SK-N-SH (cell line): ENCODE data around the gene CMBL. TPM values are rescaled to one million over a fixed set of nuclear protein-coding genes. Genes with fewer than 3 reads are reported as not detected.
"Not testable (repeated sequence)": the region's sequence is repeated elsewhere in the genome, so short reads cannot be mapped to it uniquely, and the experiment has no call there.

Source experiments
- CTCF ChIA-PET: fragments of 300-600, 350-600 bp; formaldehyde crosslinking; extraction: SDS; loops from one replicate; lab custom pipeline; 2021; lab: Yijun Ruan, JAX
- POLR2A ChIA-PET: fragments of 350-600 bp; sonication (Branson Sonifier 250); formaldehyde crosslinking; extraction: SDS; loops from one replicate; lab custom pipeline; 2020; ENCODE audit warnings: antibody characterized with exemption, inconsistent platforms; lab: Yijun Ruan, JAX
- DNase-seq: peaks from one replicate; pipeline ENCODE4 v3.0.0; 2012
- H2AFZ ChIP-seq: fragments of 200-600 bp; sonication (generic); 2 replicates; pipeline ENCODE4 v1.8.1; 2016; ENCODE audit warnings: antibody characterized with exemption, mild to moderate bottlenecking, low read depth
- H3F3A ChIP-seq: fragments of 200-600 bp; sonication (generic); replicated peaks from 2 replicates; pipeline ENCODE3; 2016; ENCODE audit warnings: antibody characterized with exemption, mild to moderate bottlenecking; ENCODE audit not compliant: insufficient read depth
- H3K27ac ChIP-seq, 2 experiments: fragments of 200-500 bp in 1 of 2; fragments of 200-600 bp in 1 of 2; sonication (Bioruptor generic) in 1 of 2; sonication (generic), shearing (Covaris generic) in 1 of 2; 2 replicates each; pipeline versions ENCODE4 v1.5.1 to v1.6.1; 2014 to 2016; ENCODE audit warnings: low read depth in 2 of 2, inconsistent platforms in 1 of 2, low read length in 1 of 2, mild to moderate bottlenecking in 1 of 2, mixed read lengths in 1 of 2
- H3K27me3 ChIP-seq: fragments of 200-600 bp; sonication (generic), shearing (Covaris generic); 2 replicates; pipeline ENCODE4 v1.6.1; 2016; ENCODE audit warnings: mixed run types; ENCODE audit not compliant: insufficient read depth
- H3K36me3 ChIP-seq, 2 experiments: fragments of 200-500 bp in 1 of 2; fragments of 200-600 bp in 1 of 2; sonication (Bioruptor generic) in 1 of 2; sonication (generic) in 1 of 2; replicated peaks in 1 of 2; 2 replicates each; pipeline versions ENCODE3 to v1.5.1; 2014 to 2016; ENCODE audit warnings: low read length in 1 of 2, mild to moderate bottlenecking in 1 of 2; ENCODE audit not compliant: insufficient read depth in 2 of 2, control insufficient read depth in 1 of 2
- H3K4me1 ChIP-seq, 2 experiments: fragments of 200-500 bp in 1 of 2; fragments of 200-600 bp in 1 of 2; sonication (Bioruptor generic) in 1 of 2; sonication (generic), shearing (Covaris generic) in 1 of 2; 2 replicates each; pipeline versions ENCODE4 v1.5.1 to v1.6.1; 2014 to 2016; ENCODE audit warnings: low read depth in 1 of 2, low read length in 1 of 2, mixed run types in 1 of 2; ENCODE audit not compliant: insufficient read depth in 2 of 2, control insufficient read depth in 1 of 2
- H3K4me2 ChIP-seq: fragments of 200-600 bp; sonication (generic), shearing (Covaris generic); 2 replicates; pipeline ENCODE4 v1.6.1; 2017; ENCODE audit warnings: mixed run types
- H3K4me3 ChIP-seq, 2 experiments: fragments of 200-500 bp in 1 of 2; fragments of 200-600 bp in 1 of 2; sonication (Bioruptor generic) in 1 of 2; sonication (generic), shearing (Covaris generic) in 1 of 2; 2 replicates each; pipeline versions ENCODE4 v1.5.1 to v1.8.1; 2014 to 2016; ENCODE audit warnings: low read depth in 2 of 2, inconsistent platforms in 1 of 2, low read length in 1 of 2, mild to moderate bottlenecking in 1 of 2, mixed read lengths in 1 of 2, moderate library complexity in 1 of 2
- H3K79me2 ChIP-seq: fragments of 200-600 bp; sonication (generic); 2 replicates; pipeline ENCODE4 v1.8.1; 2017; ENCODE audit warnings: mild to moderate bottlenecking; ENCODE audit not compliant: insufficient read depth
- H3K9ac ChIP-seq: fragments of 200-600 bp; sonication (generic); 2 replicates; pipeline ENCODE4 v1.6.1; 2017; ENCODE audit warnings: mixed run types
- H3K9me2 ChIP-seq: fragments of 200-600 bp; sonication (generic); 2 replicates; pipeline ENCODE4 v1.6.1; 2017; ENCODE audit warnings: mixed run types
- H3K9me3 ChIP-seq: fragments of 200-600 bp; sonication (generic); 2 replicates; pipeline ENCODE4 v1.6.1; 2017; ENCODE audit warnings: mixed run types, mild to moderate bottlenecking, moderate library complexity
- H4K20me1 ChIP-seq: fragments of 200-600 bp; sonication (generic); 2 replicates; pipeline ENCODE4 v1.6.1; 2017; ENCODE audit warnings: mild to moderate bottlenecking, mixed run types; ENCODE audit not compliant: insufficient read depth
- EZH2phosphoT487 ChIP-seq: fragments of 200-600 bp; sonication (generic); IDR thresholded peaks from 2 replicates; pipeline ENCODE4 v1.6.1; 2017; ENCODE audit warnings: low read depth, mixed run types, mild to moderate bottlenecking, antibody characterized with exemption, moderate library complexity, borderline replicate concordance
- FOXM1 ChIP-seq: IDR thresholded peaks from 2 replicates; pipeline ENCODE4 v1.4.0; 2012; ENCODE audit warnings: low read depth, mild to moderate bottlenecking
- GATA2 ChIP-seq: sonication (generic); formaldehyde crosslinking; IDR thresholded peaks from 2 replicates; pipeline ENCODE4 v1.5.0; 2020; ENCODE audit warnings: mild to moderate bottlenecking, missing genetic modification reagents
- JUND ChIP-seq: IDR thresholded peaks from 2 replicates; pipeline ENCODE4 v1.4.0; 2012
- MXI1 ChIP-seq: IDR thresholded peaks from 2 replicates; pipeline ENCODE4 v1.6.1; 2012; ENCODE audit warnings: mild to moderate bottlenecking, low read depth, low read length, improper control_type of control experiment
- NFIC ChIP-seq: IDR thresholded peaks from 2 replicates; pipeline ENCODE4 v1.4.0; 2012; ENCODE audit warnings: borderline replicate concordance
- NRF1 ChIP-seq: IDR thresholded peaks from 2 replicates; pipeline ENCODE4 v1.6.1; 2012; ENCODE audit warnings: low read depth, mild to moderate bottlenecking, low read length
- PBX3 ChIP-seq: IDR thresholded peaks from 2 replicates; pipeline ENCODE4; 2012
- RCOR1 ChIP-seq: fragments of 150-350 bp; IDR thresholded peaks from 2 replicates; pipeline ENCODE4 v1.6.1; 2017; ENCODE audit warnings: antibody characterized with exemption, low read length
- SIN3A ChIP-seq: IDR thresholded peaks from 2 replicates; pipeline ENCODE4 v1.6.1; 2012; ENCODE audit warnings: low read depth, mild to moderate bottlenecking, low read length, moderate library complexity, borderline replicate concordance
- TAF1 ChIP-seq: IDR thresholded peaks from 2 replicates; pipeline ENCODE4 v1.6.1; 2012; ENCODE audit warnings: low read depth, mild to moderate bottlenecking, low read length, moderate library complexity, borderline replicate concordance
- YY1 ChIP-seq: IDR thresholded peaks from 2 replicates; pipeline ENCODE4 v1.4.0; 2012; ENCODE audit warnings: low read depth, mild to moderate bottlenecking
- WGBS: methylation state at CpG from one replicate; pipeline ENCODE4 v1.1.6; 2017; ENCODE audit warnings: low lambda C conversion rate; 5-methylcytosine and 5-hydroxymethylcytosine counted together
- polyA plus RNA-seq, 3 experiments: library from polyadenylated mRNA; depleted of rRNA; stranded (reverse); fragments of >200 nt; gene quantifications; 2 replicates each; pipeline ENCODE4 v1.2.3, GENCODE V29; 2012

Gene CMBL
- polyA plus RNA-seq, 1 of the 3 experiments (the other 2 are of a cell fraction): 61.0 TPM

- H3K27me3 ChIP-seq: no peaks in the 10 kb centered on the region
- WGBS: 69% methylated on average over 29 of the region's 29 CpGs
- peak overlapping the region; percentile 98 for H3K9ac ChIP-seq
- no peak for DNase-seq
- peak overlapping the region; percentile 94 to 98 for H3K27ac ChIP-seq
- TF ChIP-seq TAF1 (no peak), MXI1 (no peak), NFIC (no peak), YY1 (no peak), SIN3A (no peak), GATA2 (no peak), JUND (no peak), RCOR1 (no peak), FOXM1 (no peak), NRF1 (no peak), PBX3 (no peak), EZH2phosphoT487 (no peak)
- peak overlapping the region; percentile 93 to 98 for H3K4me3 ChIP-seq
- no peaks in the 10 kb centered on the region for H3K9me2 ChIP-seq
- POLR2A ChIA-PET: interaction anchor here (0.6 to 2.7 kb wide), 4 partner anchors 14 to 425 kb away, joined by 4 to 11 read pairs (median 5); partner anchors contain the start of gene MARCHF6
- H4K20me1 ChIP-seq: peaks cover 25% of the 10 kb centered on the region
- peaks cover 61% of the 10 kb centered on the region for H3K79me2 ChIP-seq
- peak overlapping the region; percentile 81 for H2AFZ ChIP-seq
- H3K9me3 ChIP-seq: no peaks in the 10 kb centered on the region
- H3F3A ChIP-seq: peaks cover 4% of the 10 kb centered on the region
- CTCF ChIA-PET: interaction anchor here (2.1 kb wide), 1 partner anchor 15 kb away, joined by 5 read pairs; no protein-coding TSS in a partner anchor
- peaks cover 7 to 17% of the 10 kb centered on the region in 2 experiments; a peak in 3 of 4 replicates for H3K4me1 ChIP-seq
- H3K4me2 ChIP-seq: peak overlapping the region; percentile 90
- peaks cover 14 to 19% of the 10 kb centered on the region in 2 experiments for H3K36me3 ChIP-seq
Observed at GRCh38 chr5:10248378-10249260, 59.1 kb downstream of the CMBL start.

- CTCF ChIA-PET: interaction anchor here (1.0 to 2.6 kb wide), 2 partner anchors 14 to 703 kb away, joined by 4 to 10 read pairs; no protein-coding TSS in a partner anchor
- 89% methylated on average over 4 of the region's 4 CpGs for WGBS
- Histone ChIP-seq H4K20me1 (peaks cover 13% of the 10 kb centered on the region), H3K36me3 (peaks cover 6 to 10% of the 10 kb centered on the region in 2 experiments), H3K4me1 (peaks cover 7 to 14% of the 10 kb centered on the region in 2 experiments; a peak in 3 of 4 replicates), H3K79me2 (peaks cover 47% of the 10 kb centered on the region)
- DNase-seq, POLR2A ChIA-PET, H3K27ac ChIP-seq, H3K4me3 ChIP-seq, H3K4me2 ChIP-seq, H3K9ac ChIP-seq, H3K9me3 ChIP-seq, H3K27me3 ChIP-seq, H3F3A ChIP-seq, H2AFZ ChIP-seq, H3K9me2 ChIP-seq: not testable (repeated sequence)
Observed at GRCh38 chr5:10247217-10247616, 60.5 kb downstream of the CMBL start.
